SK-MEL-5 (cell line): ENCODE measurements around the gene C4orf50. TPM values are rescaled to one million over a fixed set of nuclear protein-coding genes. Genes with fewer than 3 reads are reported as not detected.

Experiments used
- DNase-seq: peaks from one replicate; pipeline ENCODE4 v3.0.0-alpha.2; 2016; ENCODE audit warnings: low read depth, low spot score
- in situ Hi-C: cut with HindIII; loops from 2 replicates; pipeline ENCODE4 v1.10.0; 2016; ENCODE audit warnings: low sequenced_read_pairs, high pct_unique_total_duplicates, low pct_unique_long_range_greater_than_20kb
- total RNA-seq: library from RNA; depleted of rRNA; stranded (reverse); fragments of >200 nt; shearing (Covaris generic); gene quantifications from 2 replicates; pipeline ENCODE4 v1.2.3, GENCODE V29; 2014

The C4orf50 gene
- total RNA-seq, 1 experiment from 2014 or later = 0.03 TPM

- no peak for DNase-seq
- in situ Hi-C loops = no loop called here
These were observed 29.0 kb upstream of the C4orf50 start for GRCh38 chr4:6047130-6047673.

GRCh38 chr4:6046526-6047129, 28.4 kb upstream of the C4orf50 start:
- no peak for DNase-seq
- in situ Hi-C loops = no loop called here

GRCh38 chr4:6044805-6045204, 26.6 kb upstream of the C4orf50 start:
- DNase-seq = no peak
- in situ Hi-C loops = no loop called here

- DNase-seq = no peak
- in situ Hi-C loops = no loop called here
These were observed 26.0 kb upstream of the C4orf50 start for GRCh38 chr4:6044276-6044675.

GRCh38 chr4:6043843-6044242, 25.6 kb upstream of the C4orf50 start:
- in situ Hi-C loops = no loop called here
- no peak for DNase-seq

GRCh38 chr4:6043188-6043587, 25.0 kb upstream of the C4orf50 start:
- in situ Hi-C loops = no loop called here
- no peak for DNase-seq

- in situ Hi-C loops = no loop called here
These were observed 24.2 kb upstream of the C4orf50 start for GRCh38 chr4:6042293-6043063.

GRCh38 chr4:6041800-6042199, 23.6 kb upstream of the C4orf50 start:
- in situ Hi-C loops = no loop called here
- DNase-seq = no peak

More at GRCh38 chr4:6042293-6043063, 24.2 kb upstream of the C4orf50 start:
- no peak for DNase-seq

- in situ Hi-C loops = no loop called here
- DNase-seq = no peak
These were observed 20.5 kb upstream of the C4orf50 start for GRCh38 chr4:6038711-6039110.

GRCh38 chr4:6035786-6036185, 17.6 kb upstream of the C4orf50 start:
- no peak for DNase-seq
- in situ Hi-C loops = no loop called here

- DNase-seq = no peak
- in situ Hi-C loops = no loop called here
These were observed 15.2 kb upstream of the C4orf50 start for GRCh38 chr4:6033381-6033780.

GRCh38 chr4:6032249-6033244, 14.3 kb upstream of the C4orf50 start:
- in situ Hi-C loops = no loop called here
- DNase-seq = no peak

- DNase-seq = no peak
- in situ Hi-C loops = no loop called here
These were observed 13.6 kb upstream of the C4orf50 start for GRCh38 chr4:6031846-6032245.

GRCh38 chr4:6030679-6031078, 12.4 kb upstream of the C4orf50 start:
- in situ Hi-C loops = no loop called here
- DNase-seq = no peak

- in situ Hi-C loops = no loop called here
- no peak for DNase-seq
These were observed 11.0 kb upstream of the C4orf50 start for GRCh38 chr4:6029254-6029653.

- DNase-seq = no peak
- in situ Hi-C loops = no loop called here
These were observed 9.9 kb upstream of the C4orf50 start for GRCh38 chr4:6028168-6028567.

- DNase-seq = no peak
- in situ Hi-C loops = no loop called here
These were observed 9.2 kb upstream of the C4orf50 start for GRCh38 chr4:6027392-6027791.
